ENCODE results near the gene SLC37A1.

SLC37A1 gene

DNA sequence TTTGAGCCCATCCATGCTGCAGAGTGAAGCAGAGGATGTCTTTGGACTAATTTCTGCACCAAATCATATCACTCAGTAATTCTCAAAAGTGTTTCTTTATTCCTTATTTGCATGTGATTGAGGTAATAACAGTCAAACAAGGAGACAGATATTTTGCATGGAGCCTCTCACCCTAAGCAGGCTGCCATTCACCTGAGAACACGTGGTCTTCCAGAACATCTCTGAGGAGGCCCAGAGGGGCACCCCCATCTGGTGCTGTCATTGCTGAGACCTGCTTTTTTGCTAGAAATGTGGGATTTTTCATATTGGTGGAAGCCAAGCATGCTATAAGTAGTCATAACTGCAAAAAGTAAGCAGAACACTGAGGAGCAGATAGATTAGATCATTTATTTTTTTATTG lies 7.7 kb downstream of the SLC37A1 start:
- no peak for DNase-seq (ENCODE audit: low read depth)
- TF ChIP-seq CTCF (IDR thresholded peaks at IDR 0.05; ENCODE audit: insufficient read depth, low read depth, low read length, missing control alignments) = no peak
- no peak overlapping the region for H3K4me3 ChIP-seq (ENCODE audit: low read depth, low read length)

GRCh38 chr21:42521805-42522204 lies 8.2 kb downstream of the SLC37A1 start:
- no peak for DNase-seq (ENCODE audit: low read depth)
- H3K4me3 ChIP-seq (ENCODE audit: low read depth, low read length) = no peak overlapping the region
- no peak for TF ChIP-seq CTCF (IDR thresholded peaks at IDR 0.05; ENCODE audit: insufficient read depth, low read depth, low read length, missing control alignments)

- no peak overlapping the region for H3K4me3 ChIP-seq (ENCODE audit: low read depth, low read length)
- no peak for DNase-seq (ENCODE audit: low read depth)
- TF ChIP-seq CTCF (IDR thresholded peaks at IDR 0.05; ENCODE audit: insufficient read depth, low read depth, low read length, missing control alignments) = no peak
Measured at GRCh38 chr21:42522271-42522670, 8.6 kb downstream of the SLC37A1 start.

DNA sequence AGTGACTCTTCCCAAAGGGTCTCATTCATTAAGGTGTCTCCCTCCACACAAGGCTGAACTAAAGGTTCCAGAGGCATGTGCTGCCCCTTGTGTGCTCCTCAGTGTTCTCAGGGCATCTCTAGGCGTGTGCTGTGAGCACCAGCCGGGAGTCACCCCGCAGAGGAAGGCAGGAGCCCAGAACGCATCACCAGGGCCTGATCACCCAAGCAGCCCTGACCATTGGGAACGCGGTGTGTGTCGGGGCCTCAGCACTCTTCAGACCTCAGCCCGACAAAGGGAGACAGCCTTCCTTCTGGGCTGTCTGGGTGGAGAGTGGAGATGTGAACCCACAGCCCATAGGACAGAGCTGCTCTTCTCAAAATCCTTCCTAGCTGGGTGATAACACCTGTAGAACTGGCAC lies 9.1 kb downstream of the SLC37A1 start:
- no peak for DNase-seq (ENCODE audit: low read depth)
- H3K4me3 ChIP-seq (ENCODE audit: low read depth, low read length) = no peak overlapping the region
- no peak for TF ChIP-seq CTCF (IDR thresholded peaks at IDR 0.05; ENCODE audit: insufficient read depth, low read depth, low read length, missing control alignments)

DNA sequence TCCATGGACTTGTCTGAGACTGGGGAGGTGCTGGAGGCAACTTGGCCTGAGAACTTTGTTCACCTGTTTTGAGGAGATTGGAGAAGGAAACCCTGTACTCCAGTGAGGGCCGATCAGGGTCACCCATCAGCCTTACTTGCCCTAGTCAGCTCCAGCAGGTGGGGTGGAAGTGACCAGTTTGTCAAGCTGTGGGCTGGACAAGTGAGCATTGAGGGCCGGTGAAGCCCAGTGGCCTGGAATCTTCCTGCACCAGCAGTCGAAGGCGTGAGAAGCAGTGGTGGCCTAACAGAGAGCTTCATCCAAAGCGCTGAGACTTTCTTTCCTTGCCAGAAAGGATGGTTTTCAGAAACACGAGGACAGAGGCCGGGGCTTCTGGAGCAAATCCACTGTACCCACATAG lies 9.6 kb downstream of the SLC37A1 start:
- no peak for DNase-seq (ENCODE audit: low read depth)
- H3K4me3 ChIP-seq (ENCODE audit: low read depth, low read length) = no peak overlapping the region
- no peak for TF ChIP-seq CTCF (IDR thresholded peaks at IDR 0.05; ENCODE audit: insufficient read depth, low read depth, low read length, missing control alignments)

GRCh38 chr21:42523941-42524340 lies 10.3 kb downstream of the SLC37A1 start:
- H3K4me3 ChIP-seq (ENCODE audit: low read depth, low read length) = peak overlapping the region; percentile 34
- no peak for DNase-seq (ENCODE audit: low read depth)
- no peak for TF ChIP-seq CTCF (IDR thresholded peaks at IDR 0.05; ENCODE audit: insufficient read depth, low read depth, low read length, missing control alignments)

DNA sequence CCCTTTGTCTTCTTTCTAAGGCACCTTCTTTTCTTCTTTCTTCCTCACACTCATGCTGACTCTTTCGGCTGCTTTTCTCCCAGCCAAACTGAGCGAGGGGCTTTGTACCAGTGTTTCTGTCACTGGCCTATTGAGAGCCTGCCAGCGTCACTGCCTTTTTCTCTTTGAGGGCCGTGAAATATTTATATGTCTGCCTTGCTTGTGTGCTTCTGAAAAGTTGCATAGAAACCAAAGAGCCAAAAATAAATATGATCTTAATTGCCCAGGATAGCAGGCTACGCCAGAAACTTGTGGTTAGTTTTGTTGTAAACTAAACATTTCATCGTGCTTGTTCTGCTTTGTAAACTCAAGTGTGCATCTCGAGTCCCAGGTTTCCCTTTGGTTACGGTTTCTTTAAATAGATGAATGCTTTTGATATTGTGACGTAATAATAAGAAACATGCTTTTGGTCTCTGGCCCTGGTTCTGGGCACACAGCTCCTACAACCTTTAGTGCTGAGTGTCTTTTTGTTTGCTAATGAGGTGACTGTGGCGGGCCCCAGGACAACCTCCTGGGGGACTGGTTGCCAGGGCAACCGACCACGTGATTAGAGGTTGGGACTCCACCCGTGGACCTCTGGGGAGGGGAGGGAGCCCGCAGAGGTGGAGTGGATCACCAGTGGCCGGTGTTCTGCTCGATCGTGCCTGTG lies 10.8 kb downstream of the SLC37A1 start:
- peak overlapping the region; percentile 34 for H3K4me3 ChIP-seq (ENCODE audit: low read depth, low read length)
- no peak for TF ChIP-seq CTCF (IDR thresholded peaks at IDR 0.05; ENCODE audit: insufficient read depth, low read depth, low read length, missing control alignments)
- peak; percentile 90 for DNase-seq (ENCODE audit: low read depth)

Measured in GM12865 (cell line).